ENCODE measurements around the gene PRR9. TPM values are rescaled to one million over a fixed set of nuclear protein-coding genes. Genes with fewer than 3 reads are reported as not detected.

The PRR9 gene
- total RNA-seq, 1 experiment from 2014 or later = not detected

- peaks cover 6% of the 10 kb centered on the region for H3K4me1 Mint-ChIP-seq
- ChIA-PET CTCF (interaction anchor here (1.0 kb wide), 1 partner anchor 317 kb away, joined by 5 read pairs; the partner anchor contains the start of gene SMCP), POLR2A (no interaction called here)
- ATAC-seq = no peak
- H3K9me3 Mint-ChIP-seq = peaks cover 12% of the 10 kb centered on the region
- TF ChIP-seq CTCF (IDR thresholded peaks at IDR 0.05) (no peak), NR3C1 (CRISPR knock-in tag; conservative IDR thresholded peaks at IDR 0.05; ENCODE audit: low read depth) (no peak), ZNF317 (CRISPR knock-in tag; IDR thresholded peaks at IDR 0.05; ENCODE audit: borderline replicate concordance, low read depth) (no peak), ZNF138 (CRISPR knock-in tag; conservative IDR thresholded peaks at IDR 0.05) (no peak), USF1 (CRISPR knock-in tag; IDR thresholded peaks at IDR 0.05) (no peak), ATF3 (CRISPR knock-in tag; conservative IDR thresholded peaks at IDR 0.05) (no peak)
- no peak for DNase-seq (ENCODE audit: low spot score)
- H3K27me3 Mint-ChIP-seq (ENCODE audit: low read depth) = peaks cover 3% of the 10 kb centered on the region; the same call in 1 of the 2 replicates
- no peak overlapping the region for H3K27ac Mint-ChIP-seq
- H3K4me3 Mint-ChIP-seq = no peak overlapping the region
- H3K36me3 Mint-ChIP-seq = no peaks in the 10 kb centered on the region
Observed at GRCh38 chr1:153195216-153195615, 22.2 kb upstream of the PRR9 start.

GRCh38 chr1:153202006-153202405 is 15.4 kb upstream of the PRR9 start:
- no peak for TF ChIP-seq ZNF416 (CRISPR knock-in tag; IDR thresholded peaks at IDR 0.05)
- no peak for TF ChIP-seq ZNF425 (CRISPR knock-in tag; conservative IDR thresholded peaks at IDR 0.05)
- TF ChIP-seq ESRRA (CRISPR knock-in tag; IDR thresholded peaks at IDR 0.05; ENCODE audit: borderline replicate concordance) = no peak
- TF ChIP-seq TCF7 (CRISPR knock-in tag; IDR thresholded peaks at IDR 0.05; ENCODE audit: low read depth) = no peak
- TF ChIP-seq ZSCAN18 (CRISPR knock-in tag; IDR thresholded peaks at IDR 0.05) = no peak
- no peak for TF ChIP-seq PRRX2 (CRISPR knock-in tag; IDR thresholded peaks at IDR 0.05)
- TF ChIP-seq GABPB1 (CRISPR knock-in tag; IDR thresholded peaks at IDR 0.05) = no peak
- no peak for TF ChIP-seq NR3C1 (CRISPR knock-in tag; conservative IDR thresholded peaks at IDR 0.05; ENCODE audit: low read depth)
- TF ChIP-seq FOXP4 (CRISPR knock-in tag; IDR thresholded peaks at IDR 0.05) = no peak
- no peak for TF ChIP-seq USF2 (CRISPR knock-in tag; IDR thresholded peaks at IDR 0.05)
- TF ChIP-seq ZNF532 (CRISPR knock-in tag; IDR thresholded peaks at IDR 0.05; ENCODE audit: borderline replicate concordance) = no peak
- TF ChIP-seq EMX1 (CRISPR knock-in tag; IDR thresholded peaks at IDR 0.05) = no peak
- no peak for TF ChIP-seq ZMAT4 (CRISPR knock-in tag; IDR thresholded peaks at IDR 0.05)
- no peak overlapping the region for H3K27ac Mint-ChIP-seq
- ATAC-seq (no peak), DNase-seq (ENCODE audit: low spot score) (no peak)
- peaks cover 9% of the 10 kb centered on the region for H3K9me3 Mint-ChIP-seq
- ChIA-PET CTCF (no interaction called here), POLR2A (no interaction called here)
- H3K4me1 Mint-ChIP-seq = peaks cover 5% of the 10 kb centered on the region; the same call in 1 of the 2 replicates
- H3K36me3 Mint-ChIP-seq = no peaks in the 10 kb centered on the region
- H3K4me3 Mint-ChIP-seq = no peak overlapping the region
- H3K27me3 Mint-ChIP-seq (ENCODE audit: low read depth) = peaks cover 2% of the 10 kb centered on the region; the same call in 1 of the 2 replicates

Data from WTC11 (cell line).